A549 (cell line): ENCODE data around the gene EXPH5. TPM values are rescaled to one million over a fixed set of nuclear protein-coding genes. Genes with fewer than 3 reads are reported as not detected.

Experiments used
- ATAC-seq, 2 experiments: fragments of 200-7000 bp in 1 of 2; fragments of >200 bp in 1 of 2; cut with Nextera tagmentation in 1 of 2; cut with Tn5 transposase in 1 of 2; 3 replicates each; pipeline versions ENCODE4 v1.8.0 to v1.9.1; 2018 to 2020; ENCODE audit warnings: mild to moderate bottlenecking in 1 of 2, moderate library complexity in 1 of 2
- CTCF ChIA-PET: fragments of 300-600 bp; sonication (Branson Sonifier 250); formaldehyde crosslinking; extraction: SDS; loops from one replicate; lab custom pipeline; 2021; ENCODE audit warnings: antibody characterized with exemption, inconsistent platforms; lab: Yijun Ruan, JAX
- POLR2A ChIA-PET: fragments of 350-600 bp; formaldehyde crosslinking; extraction: SDS; loops from one replicate; lab custom pipeline; 2021; ENCODE audit warnings: antibody characterized with exemption, inconsistent platforms; lab: Yijun Ruan, JAX
- DNase-seq, 2 experiments: peaks; one replicate each; pipeline versions ENCODE4 v3.0.0 to v3.0.0-alpha.2; 2011 to 2016; ENCODE audit warnings: low read depth in 1 of 2, low spot score in 1 of 2
- FAIRE-seq: peaks from 2 replicates; lab custom pipeline; 2011; peaks lifted over from hg19 to GRCh38; lab: Jason Lieb, UNC
- H3K27ac ChIP-seq, 2 experiments: fragments of >200 bp; sonication (Bioruptor Twin); formaldehyde crosslinking; 3 replicates each; pipeline ENCODE4 v1.5.1; 2016 to 2017
- H3K4me1 ChIP-seq: fragments of >200 bp; sonication (Bioruptor Twin); formaldehyde crosslinking; 3 replicates; pipeline ENCODE4 v1.6.1; 2016
- H3K4me2 ChIP-seq: fragments of >200 bp; sonication (Bioruptor Twin); formaldehyde crosslinking; 3 replicates; pipeline ENCODE4 v1.6.1; 2016
- H3K4me3 ChIP-seq: fragments of >200 bp; sonication (Bioruptor Twin); formaldehyde crosslinking; 3 replicates; pipeline ENCODE4 v1.5.1; 2016
- H3K9me3 ChIP-seq: fragments of >200 bp; sonication (Bioruptor Twin); formaldehyde crosslinking; 3 replicates; pipeline ENCODE4 v1.6.1; 2016
- CBX8 ChIP-seq: fragments of 200-600 bp; sonication (generic); IDR thresholded peaks from 2 replicates; pipeline ENCODE4 v1.6.1; 2016
- CEBPB ChIP-seq, 2 experiments: fragments of >200 bp in 1 of 2; sonication (Bioruptor Twin) in 1 of 2; formaldehyde crosslinking in 1 of 2; IDR thresholded peaks; 2 replicates each; pipeline ENCODE4 v1.6.1; 2012 to 2016
- CHD2 ChIP-seq: fragments of 150-350 bp; IDR thresholded peaks from 2 replicates; pipeline ENCODE4 v1.6.1; 2014; ENCODE audit warnings: low read length; ENCODE audit not compliant: partially characterized antibody
- CTCF ChIP-seq: fragments of >200 bp; sonication (Bioruptor Twin); formaldehyde crosslinking; IDR thresholded peaks from 3 replicates; pipeline ENCODE4 v1.5.1; 2016
- EHF ChIP-seq: fragments of 250-450 bp; sonication (Bioruptor Pico); IDR thresholded peaks from 2 replicates; pipeline ENCODE4 v1.5.0; 2020; ENCODE audit warnings: mild to moderate bottlenecking
- EHMT2 ChIP-seq: fragments of 200-600 bp; sonication (generic); IDR thresholded peaks from 2 replicates; pipeline ENCODE4 v1.6.1; 2016; ENCODE audit warnings: antibody characterized with exemption, low read depth, mild to moderate bottlenecking, moderate library complexity
- FOSL2 ChIP-seq, 2 experiments: fragments of 450-650 bp in 1 of 2; fragments of >200 bp in 1 of 2; sonication (Bioruptor Twin) in 1 of 2; formaldehyde crosslinking; IDR thresholded peaks; 2 replicates each; pipeline versions ENCODE4 v1.5.0 to v1.6.1; 2016 to 2020; ENCODE audit warnings: mild to moderate bottlenecking in 1 of 2, moderate library complexity in 1 of 2
- GATA3 ChIP-seq: IDR thresholded peaks from 2 replicates; pipeline ENCODE4 v1.6.1; 2012; ENCODE audit warnings: borderline replicate concordance
- HES2 ChIP-seq: fragments of >200 bp; sonication (Bioruptor Twin); formaldehyde crosslinking; IDR thresholded peaks from 2 replicates; pipeline ENCODE4 v1.6.1; 2016
- HEYL ChIP-seq: fragments of 250-450 bp; sonication (Bioruptor Pico); IDR thresholded peaks from 2 replicates; pipeline ENCODE4 v1.8.0; 2021; ENCODE audit warnings: mild to moderate bottlenecking, moderate library complexity
- HOXB5 ChIP-seq: fragments of 250-450 bp; sonication (Bioruptor Pico); IDR thresholded peaks from 2 replicates; pipeline ENCODE4 v1.5.0; 2020; ENCODE audit warnings: mild to moderate bottlenecking, moderate library complexity
- JUNB ChIP-seq: fragments of >200 bp; sonication (Bioruptor Twin); formaldehyde crosslinking; IDR thresholded peaks from 2 replicates; pipeline ENCODE4 v1.6.1; 2016
- KDM1A ChIP-seq: fragments of 200-600 bp; sonication (generic); IDR thresholded peaks from 2 replicates; pipeline ENCODE4 v1.6.1; 2016; ENCODE audit warnings: low read depth, mild to moderate bottlenecking
- KDM5A ChIP-seq: fragments of 200-600 bp; sonication (generic); IDR thresholded peaks from 2 replicates; pipeline ENCODE4 v1.6.1; 2016; ENCODE audit warnings: antibody characterized with exemption, mild to moderate bottlenecking
- MAX ChIP-seq: IDR thresholded peaks from 2 replicates; pipeline ENCODE4 v1.6.1; 2012
- MYC ChIP-seq: IDR thresholded peaks from 2 replicates; pipeline ENCODE4 v1.6.1; 2012; ENCODE audit warnings: mild to moderate bottlenecking, inconsistent platforms, low read length, improper control_type of control experiment, borderline replicate concordance
- POLR2AphosphoS2 ChIP-seq: conservative IDR thresholded peaks from 2 replicates; pipeline ENCODE4 v1.6.1; 2012; ENCODE audit warnings: low read length, improper control_type of control experiment, inconsistent platforms
- REST ChIP-seq: fragments of 200-600 bp; sonication (generic); IDR thresholded peaks from 2 replicates; pipeline ENCODE4 v1.6.1; 2016; ENCODE audit warnings: antibody characterized with exemption, mild to moderate bottlenecking, moderate library complexity
- SMC3 ChIP-seq: fragments of >200 bp; sonication (Bioruptor Twin); formaldehyde crosslinking; IDR thresholded peaks from 3 replicates; pipeline ENCODE4 v1.6.1; 2018; ENCODE audit warnings: inconsistent platforms
- TP53 ChIP-seq: fragments of 250-450 bp; sonication (Bioruptor Pico); IDR thresholded peaks from 2 replicates; pipeline ENCODE4 v1.5.0; 2021; ENCODE audit warnings: mild to moderate bottlenecking, moderate library complexity
- ZNF302 ChIP-seq: fragments of 250-450 bp; sonication (Bioruptor Pico); IDR thresholded peaks from 2 replicates; pipeline ENCODE4 v1.9.0; 2021; ENCODE audit warnings: inconsistent platforms, mild to moderate bottlenecking, moderate library complexity
- ZSCAN20 ChIP-seq: fragments of 250-450 bp; sonication (Bioruptor Pico); IDR thresholded peaks from 2 replicates; pipeline ENCODE4 v1.8.0; 2022; ENCODE audit warnings: mild to moderate bottlenecking, moderate library complexity
- WGBS: methylation state at CpG from one replicate; pipeline ENCODE4 v1.1.6; 2017; ENCODE audit errors: missing lambda C conversion rate; 5-methylcytosine and 5-hydroxymethylcytosine counted together
- polyA plus RNA-seq, 4 experiments: library from polyadenylated mRNA; depleted of rRNA in 3 of 4; stranded (reverse); fragments of >200 nt; fragmentation: RNase III in 1 of 4; extraction: RNeasy Plus Mini Kit Qiagen cat#74134 plus additional on column Dnase treatment in 1 of 4; gene quantifications; 2 replicates in 3 of 4; 3 replicates in 1 of 4; pipeline ENCODE4 v1.2.3, GENCODE V29; 2011 to 2017

The EXPH5 gene
- polyA plus RNA-seq, 2 of the 4 experiments (the other 2 are of a cell fraction), result 0.01 to 0.37 TPM

GRCh38 chr11:108620958-108621772 is 27.6 kb upstream of the EXPH5 start:
- ChIA-PET POLR2A (no interaction called here), CTCF (interaction anchor here (1.0 kb wide), 1 partner anchor 9 kb away, joined by 3 read pairs; no protein-coding TSS in a partner anchor)
- peaks cover 41% of the 10 kb centered on the region for H3K4me1 ChIP-seq
- WGBS, result 91% methylated on average over 2 of the region's 2 CpGs
- H3K27ac ChIP-seq, result 0 out of 6 replicates have a peak overlapping the region, but pooled peaks of 1 of the 2 experiments have one; percentile 31
- ATAC-seq (peak in 1 of 2 experiments; percentile 25; a peak in 2 of 6 replicates), DNase-seq (peak in 1 of 2 experiments; percentile 27), FAIRE-seq (no peak)
- TF ChIP-seq EHF (no peak), POLR2AphosphoS2 (no peak), GATA3 (peak; percentile 72; the same call in 1 of the 2 replicates), FOSL2 (IDR thresholded peaks at IDR 0.05) (peak; percentile 48; the same call in 1 of the 2 replicates), FOSL2 (CRISPR knock-in tag; IDR thresholded peaks at IDR 0.05) (peak; percentile 78), KDM5A (no peak), JUNB (peak; percentile 44; the same call in 1 of the 2 replicates), EHMT2 (no peak), CEBPB (IDR thresholded peaks at IDR 0.05) (peak in 1 of 2 experiments; percentile 22; a peak in 1 of 4 replicates)
- H3K4me3 ChIP-seq, result no peak overlapping the region
- H3K9me3 ChIP-seq, result peaks cover 8% of the 10 kb centered on the region; the same call in 1 of the 3 replicates
- peak overlapping the region; percentile 34; the same call in 2 of the 3 replicates for H3K4me2 ChIP-seq

- Histone ChIP-seq H3K9me3 (peaks cover 8% of the 10 kb centered on the region; the same call in 1 of the 3 replicates), H3K4me1 (peaks cover 44% of the 10 kb centered on the region), H3K4me2 (peak overlapping the region; percentile 20; the same call in 2 of the 3 replicates), H3K27ac (peak overlapping the region; percentile 69 to 87; a peak in 3 of 6 replicates), H3K4me3 (no peak overlapping the region)
- FAIRE-seq (no peak), DNase-seq (no peak), ATAC-seq (no peak)
- TF ChIP-seq CEBPB (IDR thresholded peaks at IDR 0.05) (no peak), KDM1A (no peak), CBX8 (no peak), HOXB5 (CRISPR knock-in tag) (no peak), ZNF302 (CRISPR knock-in tag) (no peak), FOSL2 (IDR thresholded peaks at IDR 0.05) (no peak), FOSL2 (CRISPR knock-in tag; IDR thresholded peaks at IDR 0.05) (no peak), MYC (no peak), SMC3 (no peak), EHMT2 (no peak), CTCF (no peak), HES2 (no peak), REST (no peak), TP53 (no peak), HEYL (CRISPR knock-in tag) (no peak), ZSCAN20 (no peak), MAX (no peak), POLR2AphosphoS2 (no peak), CHD2 (no peak)
- CTCF ChIA-PET, result no interaction called here
- 80% methylated on average over 1 of the region's 1 CpG for WGBS
- POLR2A ChIA-PET, result no interaction called here
These were observed 25.0 kb upstream of the EXPH5 start for GRCh38 chr11:108618529-108618928.
